Small intestine (tissue), 7 donors: ENCODE measurements around the gene ST3GAL3. TPM values are rescaled to one million over a fixed set of nuclear protein-coding genes. Genes with fewer than 3 reads are reported as not detected.

Source experiments
- DNase-seq, 2 donors: peaks; one replicate each; pipeline versions ENCODE4 v3.0.0 to v3.0.0-alpha.2; 2013
- FAIRE-seq: peaks from 2 replicates; lab custom pipeline; 2012; peaks lifted over from hg19 to GRCh38; lab: Jason Lieb, UNC
- H3K27ac ChIP-seq, 3 donors: one replicate each; pipeline ENCODE4 v1.5.1; 2013; ENCODE audit warnings: low read length in 2 of 3, mild to moderate bottlenecking in 2 of 3, control low read depth in 1 of 3, inconsistent platforms in 1 of 3, low read depth in 1 of 3, moderate library complexity in 1 of 3
- H3K27me3 ChIP-seq, 3 donors: one replicate each; pipeline ENCODE4 v1.6.1; 2013; ENCODE audit warnings: low read length in 3 of 3, inconsistent platforms in 1 of 3; ENCODE audit not compliant: control insufficient read depth in 3 of 3, insufficient read depth in 3 of 3
- H3K36me3 ChIP-seq, 3 donors: one replicate each; pipeline ENCODE4 v1.6.1; 2013; ENCODE audit warnings: low read length in 3 of 3, inconsistent platforms in 1 of 3, low read depth in 1 of 3, mild to moderate bottlenecking in 1 of 3, moderate library complexity in 1 of 3; ENCODE audit not compliant: control insufficient read depth in 3 of 3, insufficient read depth in 2 of 3
- H3K4me1 ChIP-seq, 3 donors: one replicate each; pipeline ENCODE4 v1.6.1; 2013; ENCODE audit warnings: low read length in 2 of 3, inconsistent platforms in 1 of 3, low read depth in 1 of 3, mild to moderate bottlenecking in 1 of 3, moderate library complexity in 1 of 3; ENCODE audit not compliant: control insufficient read depth in 3 of 3, insufficient read depth in 2 of 3
- H3K4me3 ChIP-seq, 3 donors: one replicate each; pipeline ENCODE4 v1.5.1; 2013; ENCODE audit warnings: low read length in 3 of 3, control low read depth in 1 of 3, inconsistent platforms in 1 of 3, low read depth in 1 of 3, mild to moderate bottlenecking in 1 of 3, moderate library complexity in 1 of 3
- H3K9me3 ChIP-seq, 2 donors: one replicate each; pipeline ENCODE4 v1.6.1; 2013; ENCODE audit warnings: low read depth in 1 of 2, low read length in 1 of 2; ENCODE audit not compliant: control insufficient read depth in 2 of 2, insufficient read depth in 1 of 2
- WGBS, 3 donors: extraction: QIAGEN DNeasy Blood & Tissue Kit; methylation state at CpG; one replicate each; pipeline ENCODE4 v1.1.7; 2013; 5-methylcytosine and 5-hydroxymethylcytosine counted together
- polyA plus RNA-seq, 4 donors: library from polyadenylated mRNA; stranded (reverse) in 3 of 4; unstranded in 1 of 4; fragments of 200-250 nt in 3 of 4; fragments of 120-200 nt in 1 of 4; gene quantifications; one replicate each; pipeline versions ENCODE4 v1.2.1 to v1.2.3, GENCODE V29; 2013
- donor health status: healthy with polysubstance abuse.
- donor health status: control.
- donor health status: control.
- donor health status: Bipolar disorder and iron deficiency.
- donor health status: healthy.

The ST3GAL3 gene
- polyA plus RNA-seq, 4 donors, result 1.1 to 5.4 (median 3.7) TPM

DNA sequence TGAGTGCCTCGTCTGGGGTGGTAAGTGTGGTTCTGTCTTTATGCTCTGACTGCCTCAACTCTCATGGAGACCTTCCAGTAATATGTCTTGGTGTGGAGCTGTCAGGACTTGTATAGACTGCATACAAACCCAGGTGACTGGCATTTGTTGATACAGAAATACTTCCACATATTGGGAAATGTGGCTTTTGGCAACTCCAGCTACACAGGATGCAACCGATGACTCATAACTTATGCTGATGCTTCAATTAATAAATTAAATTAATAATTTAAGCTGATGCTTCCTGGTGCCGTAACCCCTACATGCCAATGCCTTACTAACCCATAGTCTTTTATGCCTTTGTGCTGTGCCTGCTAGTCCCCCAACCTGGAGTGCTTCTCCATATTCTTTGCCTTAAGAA lies 154.0 kb downstream of the ST3GAL3 start:
- no peaks in the 10 kb centered on the region for H3K9me3 ChIP-seq
- no peak overlapping the region for H3K27ac ChIP-seq
- peaks cover 0 to 18% (median 0%) of the 10 kb centered on the region in 3 donors for H3K36me3 ChIP-seq
- H3K4me1 ChIP-seq, result no peaks in the 10 kb centered on the region
- 81 to 96% (median 90%) methylated on average over 3 of the region's 3 CpGs for WGBS, 3 donors
- DNase-seq, result no peak
- no peak for FAIRE-seq
- H3K4me3 ChIP-seq, result no peak overlapping the region
- H3K27me3 ChIP-seq, result no peaks in the 10 kb centered on the region

DNA sequence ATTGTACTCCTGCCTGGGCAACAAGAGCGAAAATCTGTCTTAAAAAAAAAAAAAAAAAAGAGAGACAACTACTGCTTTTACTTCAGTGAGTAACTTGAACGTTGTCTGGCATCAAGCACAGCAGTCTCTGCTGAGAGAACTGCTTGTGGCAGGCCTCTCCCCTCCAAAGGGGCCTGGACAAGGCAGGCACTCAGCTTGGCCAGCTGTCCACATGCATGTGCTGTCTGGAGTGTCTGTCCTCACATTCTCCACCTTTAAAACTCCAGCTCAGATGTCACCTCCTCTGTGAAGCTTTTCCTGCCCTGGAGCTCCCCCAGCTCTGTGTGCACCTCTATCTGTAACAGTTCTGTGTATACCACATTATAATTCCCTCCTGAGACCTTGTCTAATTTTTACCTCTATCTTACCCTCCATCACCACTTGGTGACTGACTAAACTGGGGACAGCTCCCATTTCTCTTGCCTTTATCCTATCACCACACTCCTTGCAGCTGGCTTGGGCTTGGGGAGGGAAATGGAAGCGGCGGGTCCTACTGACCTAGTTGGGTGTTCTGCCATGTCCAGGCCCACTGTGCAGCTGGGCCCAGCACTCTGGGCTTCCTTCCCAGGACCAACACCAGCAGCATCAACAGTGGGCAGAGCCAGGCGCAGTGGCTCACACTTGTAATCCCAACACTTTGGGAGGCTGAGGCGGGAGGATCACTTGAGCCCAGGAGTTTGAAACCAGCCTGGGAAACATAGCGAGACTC lies 154.8 kb downstream of the ST3GAL3 start:
- 94 to 97% (median 96%) methylated on average over 6 to 7 of the region's 7 CpGs for WGBS, 3 donors
- no peaks in the 10 kb centered on the region for H3K4me1 ChIP-seq
- FAIRE-seq (no peak), DNase-seq (no peak)
- H3K9me3 ChIP-seq, result no peaks in the 10 kb centered on the region
- H3K27ac ChIP-seq, result no peak overlapping the region
- H3K4me3 ChIP-seq, result no peak overlapping the region
- H3K27me3 ChIP-seq, result no peaks in the 10 kb centered on the region
- peaks cover 0 to 18% (median 0%) of the 10 kb centered on the region in 3 donors for H3K36me3 ChIP-seq

DNA sequence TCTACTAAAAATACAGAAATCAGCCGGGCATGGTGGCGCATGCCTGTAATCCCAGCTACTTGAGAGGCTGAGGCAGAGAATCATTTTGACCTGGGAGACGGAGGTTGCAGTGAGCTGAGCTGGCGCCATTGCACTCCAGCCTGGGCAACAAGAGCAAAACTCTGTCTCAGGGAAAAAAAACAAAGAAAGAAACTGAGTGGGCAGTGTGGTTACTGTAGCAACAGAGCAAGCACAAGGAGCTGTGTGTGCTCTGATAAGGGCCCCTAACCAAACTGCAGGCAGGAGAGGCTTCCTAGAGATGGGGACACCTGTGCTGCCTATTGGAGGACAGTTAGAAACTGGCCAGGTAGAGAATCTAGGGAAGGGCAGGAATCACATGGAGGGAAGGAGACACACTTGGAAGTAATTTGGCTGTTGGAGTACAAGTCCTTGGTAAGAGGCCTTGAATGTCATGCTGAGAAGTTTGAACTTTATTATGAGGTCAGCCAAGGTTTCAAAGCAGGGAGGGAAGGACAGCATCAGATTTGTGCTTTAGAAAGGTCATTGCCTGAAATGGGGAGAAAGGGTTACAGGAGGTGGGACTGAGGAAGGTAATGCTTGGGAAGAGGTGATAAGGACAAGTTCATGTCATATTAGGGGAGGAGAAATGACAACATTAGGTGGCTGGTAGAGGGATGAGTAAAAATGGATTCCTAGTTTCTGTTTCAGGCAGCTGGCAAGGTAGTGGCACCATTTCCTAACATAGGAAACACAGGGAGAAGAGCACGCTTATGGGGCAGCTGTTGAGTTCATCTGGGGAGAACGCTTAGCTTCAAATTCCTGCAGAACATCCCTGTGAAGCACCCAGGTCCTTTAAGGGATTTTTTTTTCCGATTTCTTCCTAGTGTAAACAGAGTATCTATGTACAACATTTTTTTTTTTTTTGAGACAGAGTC lies 157.0 kb downstream of the ST3GAL3 start:
- peaks cover 0 to 6% (median 0%) of the 10 kb centered on the region in 3 donors for H3K36me3 ChIP-seq
- peak overlapping the region in 1 of 3 donors; percentile 21 for H3K27ac ChIP-seq
- no peaks in the 10 kb centered on the region for H3K27me3 ChIP-seq
- H3K4me3 ChIP-seq, result no peak overlapping the region
- DNase-seq (no peak), FAIRE-seq (no peak)
- 89 to 94% (median 92%) methylated on average over 7 of the region's 7 CpGs for WGBS, 3 donors
- H3K4me1 ChIP-seq, result peaks cover 0 to 3% (median 2%) of the 10 kb centered on the region in 3 donors
- H3K9me3 ChIP-seq, result no peaks in the 10 kb centered on the region

DNA sequence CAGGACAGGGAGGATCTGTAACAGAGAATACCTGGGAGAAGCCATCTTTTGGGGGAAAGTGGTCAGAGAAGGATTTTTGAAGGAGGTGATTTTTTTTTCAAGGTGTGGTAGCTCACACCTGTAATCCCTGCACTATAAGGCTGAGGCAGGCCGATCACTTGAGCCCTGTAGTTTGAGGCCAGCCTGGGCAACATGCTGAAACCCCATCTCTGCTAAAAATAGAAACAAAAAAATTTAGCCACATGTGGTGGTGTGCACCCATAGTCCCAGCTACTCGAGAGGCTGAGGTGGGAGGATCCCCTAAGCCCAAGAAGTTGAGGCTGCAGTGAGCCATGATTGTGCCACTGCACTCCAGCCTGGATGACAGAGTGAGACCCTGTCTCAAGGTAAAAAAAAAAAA lies 158.9 kb downstream of the ST3GAL3 start:
- Histone ChIP-seq H3K9me3 (no peaks in the 10 kb centered on the region), H3K4me1 (peaks cover 0 to 3% (median 2%) of the 10 kb centered on the region in 3 donors), H3K27ac (no peak overlapping the region), H3K4me3 (no peak overlapping the region), H3K27me3 (no peaks in the 10 kb centered on the region), H3K36me3 (no peaks in the 10 kb centered on the region)
- WGBS, 3 donors, result 85 to 90% (median 85%) methylated on average over 2 of the region's 2 CpGs
- no peak for DNase-seq
- no peak for FAIRE-seq

DNA sequence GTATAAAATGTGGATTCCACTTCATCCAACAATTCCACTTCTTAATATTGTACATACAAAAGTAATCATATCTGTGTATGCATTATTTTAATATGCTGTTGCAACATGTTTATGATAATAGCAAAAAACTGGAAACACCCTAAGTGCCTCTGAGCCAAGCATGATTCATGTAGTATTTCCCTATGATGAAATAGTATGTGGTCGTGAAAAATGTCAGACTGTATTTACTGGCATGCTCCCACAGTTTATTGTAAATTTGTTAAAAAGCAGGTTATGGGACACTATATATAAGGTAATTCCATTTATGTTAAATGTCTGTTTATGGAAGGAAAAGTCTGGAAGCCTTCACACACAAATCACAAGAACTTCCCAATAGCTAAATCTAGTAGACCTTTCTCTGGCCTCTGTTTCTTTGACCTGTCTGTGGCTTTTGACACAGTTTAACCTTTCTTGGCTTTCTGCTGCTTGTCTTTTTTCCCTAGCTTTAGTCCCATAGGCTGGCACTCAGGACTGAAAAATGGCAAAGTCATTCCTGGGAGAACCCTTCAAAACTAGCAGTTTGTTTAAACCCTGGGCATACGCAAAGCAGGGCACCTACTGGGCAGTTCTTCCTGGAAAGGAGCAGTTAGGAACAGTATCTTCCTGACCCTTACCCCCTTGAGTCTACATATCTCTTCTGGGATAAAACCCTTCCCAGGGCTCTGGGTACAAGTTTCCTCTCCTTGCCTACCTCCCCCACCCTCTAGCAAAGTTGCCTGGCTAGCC lies 160.8 kb downstream of the ST3GAL3 start:
- H3K4me1 ChIP-seq, result peaks cover 0 to 3% (median 2%) of the 10 kb centered on the region in 3 donors
- H3K9me3 ChIP-seq, result no peaks in the 10 kb centered on the region
- 49 to 76% (median 50%) methylated on average over 1 to 2 of the region's 2 CpGs for WGBS, 3 donors
- peak overlapping the region in 1 of 3 donors; percentile 52 for H3K27ac ChIP-seq
- no peak overlapping the region for H3K4me3 ChIP-seq
- FAIRE-seq (no peak), DNase-seq (peak in 1 of 2 donors; percentile 6)
- no peaks in the 10 kb centered on the region for H3K36me3 ChIP-seq
- H3K27me3 ChIP-seq, result no peaks in the 10 kb centered on the region

DNA sequence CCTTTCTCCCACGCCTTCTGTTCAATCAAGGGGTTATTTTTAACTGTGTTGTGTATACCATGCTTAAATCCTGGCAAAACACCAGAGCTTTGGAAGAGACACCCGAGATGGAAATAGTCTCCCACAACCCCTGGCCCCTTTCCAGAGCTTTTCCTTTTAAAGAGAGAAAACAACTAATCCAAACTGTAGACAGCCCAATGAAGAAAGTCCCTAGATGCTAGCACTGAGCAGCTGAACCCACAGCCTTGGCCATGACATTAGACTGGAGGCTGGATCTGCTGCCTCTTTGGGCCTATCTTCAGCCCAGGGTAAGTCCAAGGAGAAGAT lies 161.4 kb downstream of the ST3GAL3 start:
- H3K9me3 ChIP-seq, result no peaks in the 10 kb centered on the region
- no peak overlapping the region for H3K4me3 ChIP-seq
- FAIRE-seq (no peak), DNase-seq (peak in 1 of 2 donors; percentile 31)
- no peaks in the 10 kb centered on the region for H3K36me3 ChIP-seq
- H3K27ac ChIP-seq, result peak overlapping the region in 1 of 3 donors; percentile 52
- no peaks in the 10 kb centered on the region for H3K27me3 ChIP-seq
- 41 to 50% (median 44%) methylated on average over 2 of the region's 2 CpGs for WGBS, 3 donors
- H3K4me1 ChIP-seq, result peaks cover 0 to 3% (median 2%) of the 10 kb centered on the region in 3 donors

DNA sequence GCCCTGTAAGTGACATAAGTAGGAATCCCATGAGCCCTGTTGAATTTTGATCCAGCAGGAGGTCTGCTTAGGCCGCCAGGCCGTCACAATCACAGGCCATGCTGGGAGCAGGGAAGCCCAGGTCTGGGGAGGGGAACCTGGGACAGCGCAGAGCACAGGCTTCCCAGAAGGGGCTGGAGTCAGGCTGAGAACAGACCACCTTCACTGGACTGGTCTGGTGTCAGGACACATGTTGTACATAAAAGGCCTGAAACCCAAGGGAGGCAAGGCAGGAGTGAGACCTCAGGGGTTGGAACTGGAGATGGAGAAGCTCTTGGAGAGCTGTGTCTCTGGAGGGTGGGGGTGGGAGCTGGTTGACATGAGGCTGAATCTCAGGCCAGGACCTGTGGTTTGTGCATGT lies 163.0 kb downstream of the ST3GAL3 start:
- Histone ChIP-seq H3K9me3 (no peaks in the 10 kb centered on the region), H3K27ac (no peak overlapping the region), H3K4me1 (peaks cover 0 to 3% (median 2%) of the 10 kb centered on the region in 3 donors), H3K36me3 (no peaks in the 10 kb centered on the region), H3K27me3 (no peaks in the 10 kb centered on the region), H3K4me3 (no peak overlapping the region)
- 92 to 96% (median 95%) methylated on average over 3 of the region's 3 CpGs for WGBS, 3 donors
- DNase-seq, result no peak
- FAIRE-seq, result no peak
